Non-pigmented ciliary epithelial cell (primary cell): ENCODE data around the gene XYLB.
A peak's percentile ranks its signal among the peaks of the same experiment; 100 is the strongest.
"Not testable (repeated sequence)": the region's sequence is repeated elsewhere in the genome, so short reads cannot be mapped to it uniquely, and the experiment has no call there.

Experiments
- DNase-seq: peaks from one replicate; pipeline ENCODE4 v3.0.0-alpha.2; 2010; ENCODE audit warnings: low read depth

XYLB gene

DNA sequence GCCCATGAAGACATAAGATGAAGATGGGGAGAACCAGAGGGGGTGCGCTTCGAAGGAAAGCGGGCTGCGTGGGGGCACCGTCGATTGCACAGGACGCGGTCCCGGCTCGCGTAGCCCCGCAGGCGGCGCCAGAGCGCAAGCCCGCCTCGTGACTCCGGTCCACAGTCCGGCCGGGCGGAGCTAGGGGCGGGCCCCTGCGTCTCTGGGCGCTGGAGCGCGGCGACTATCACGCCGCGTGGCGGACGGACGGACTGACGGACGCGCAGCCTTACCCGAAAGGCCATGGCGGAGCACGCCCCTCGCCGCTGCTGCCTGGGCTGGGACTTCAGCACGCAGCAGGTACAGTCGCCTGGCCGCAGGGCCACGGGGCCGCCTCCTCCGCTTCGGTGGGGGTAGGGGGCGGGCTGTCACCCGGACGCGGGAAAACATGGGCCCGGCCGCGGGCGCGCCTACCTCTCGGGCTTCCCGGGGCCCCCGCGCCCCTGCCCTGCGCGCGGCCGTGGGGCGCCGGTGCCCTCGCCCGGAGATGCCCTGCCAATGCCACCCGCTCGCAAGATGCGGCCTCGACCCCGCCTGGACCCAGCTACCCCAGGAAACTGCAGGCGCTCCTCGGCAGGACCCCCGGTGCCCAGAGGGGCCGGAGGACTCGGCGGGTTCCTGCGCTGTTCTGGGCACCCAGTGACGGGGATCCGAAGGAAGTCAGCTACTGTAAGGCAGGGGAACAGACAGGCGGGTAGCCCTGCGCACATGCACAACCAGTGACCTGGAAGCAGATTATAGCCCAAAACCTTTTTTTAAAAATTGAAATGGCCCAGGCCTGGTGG is at the start of gene XYLB:
XYLB (plus strand) TSS at position 199 of the 824 bp plus-strand sequence; CDS start at position 283, 84 bp downstream.
- no peak for DNase-seq

DNA sequence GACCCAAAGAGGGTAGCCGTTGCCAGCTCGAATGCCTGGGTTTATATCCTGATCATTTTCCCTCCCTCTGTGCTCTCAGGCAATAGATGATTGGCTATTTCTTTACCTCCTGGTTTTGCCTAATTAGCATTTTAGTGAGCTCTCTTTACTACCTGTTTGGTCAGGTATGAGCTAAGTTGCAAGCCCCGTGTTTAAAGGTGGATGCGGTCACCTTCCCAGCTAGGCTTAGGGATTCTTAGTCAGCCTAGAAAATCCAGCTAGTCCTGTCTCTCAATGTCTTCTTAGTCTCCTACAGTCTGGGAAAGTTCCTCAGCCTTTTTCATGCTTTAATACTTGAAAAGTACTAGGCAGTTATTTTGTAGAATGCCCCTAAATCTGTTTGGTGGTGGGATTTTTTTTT is 49.5 kb upstream of the XYLB start:
- DNase-seq = not testable (repeated sequence)

DNA sequence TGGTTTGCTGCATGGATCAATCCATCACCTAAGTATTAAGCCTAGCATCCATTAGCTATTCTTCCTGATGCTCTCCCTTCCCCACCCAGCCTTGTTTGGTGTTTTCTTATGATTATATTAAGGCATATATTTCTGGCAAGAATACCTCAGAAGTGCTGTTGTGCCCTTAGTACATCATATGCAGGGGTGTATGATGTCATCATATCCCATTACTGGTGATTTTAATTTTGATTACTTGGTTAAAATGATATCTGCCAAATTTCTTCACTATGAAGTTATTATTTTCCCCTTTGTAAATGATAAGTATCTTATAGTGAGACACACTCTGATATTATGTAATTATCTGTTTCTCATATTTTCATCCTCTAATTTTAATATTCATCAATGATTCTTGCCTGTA is 49.0 kb upstream of the XYLB start:
- DNase-seq = no peak

DNA sequence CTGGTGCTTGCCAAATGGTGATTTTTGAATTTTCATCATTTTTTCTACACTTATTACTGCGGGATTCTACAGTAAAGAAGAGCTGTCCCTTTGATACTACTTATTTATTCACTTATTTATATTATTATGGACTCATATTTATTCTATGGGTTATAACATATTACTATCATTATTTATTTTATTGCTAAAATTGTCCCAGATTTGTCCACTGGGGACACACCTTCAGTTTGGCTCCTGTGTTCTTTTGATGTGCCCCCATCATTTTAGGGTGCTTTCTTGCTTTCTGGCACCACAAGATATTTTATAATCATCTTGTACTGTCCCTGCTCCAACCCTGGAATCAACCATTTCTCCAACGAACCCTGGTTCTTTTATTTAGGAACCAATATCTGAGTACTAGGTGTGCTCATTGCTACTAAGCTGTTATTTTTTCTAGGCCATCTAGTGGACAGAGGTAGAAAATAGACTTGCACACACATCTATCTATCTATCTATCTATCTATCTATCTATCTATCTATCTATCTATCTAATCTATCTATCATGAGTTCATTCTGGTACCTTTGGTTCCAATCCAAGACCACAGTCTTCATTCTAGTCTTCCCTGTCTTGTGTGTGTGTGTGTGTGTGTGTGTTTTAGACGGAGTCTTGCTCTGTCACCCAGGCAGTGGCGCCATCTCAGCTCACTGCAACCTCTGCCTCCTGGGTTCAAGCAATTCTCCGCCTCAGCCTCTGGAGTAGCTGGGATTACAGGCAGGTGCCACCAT is 48.5 kb upstream of the XYLB start:
- peak; percentile 3 for DNase-seq

DNA sequence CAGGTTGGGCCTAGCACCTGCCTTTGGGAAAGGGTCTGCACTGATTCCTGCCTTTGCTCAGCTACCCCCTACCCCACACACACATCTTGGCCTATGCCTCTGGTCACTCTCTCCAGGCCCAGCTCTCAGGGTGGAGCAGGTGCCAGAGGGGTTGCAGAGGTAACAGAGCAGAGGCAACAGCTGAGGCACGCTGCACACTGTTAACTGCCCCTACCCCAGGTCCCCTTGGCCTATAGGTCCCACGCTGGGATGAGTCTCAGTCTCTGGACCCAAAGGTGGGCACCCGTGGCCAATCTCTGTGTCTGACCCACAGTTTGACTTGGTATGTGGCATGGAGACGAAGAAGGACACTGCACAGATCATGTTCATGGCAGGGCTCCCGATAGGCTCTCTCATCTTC is 39.6 kb upstream of the XYLB start:
- no peak for DNase-seq

DNA sequence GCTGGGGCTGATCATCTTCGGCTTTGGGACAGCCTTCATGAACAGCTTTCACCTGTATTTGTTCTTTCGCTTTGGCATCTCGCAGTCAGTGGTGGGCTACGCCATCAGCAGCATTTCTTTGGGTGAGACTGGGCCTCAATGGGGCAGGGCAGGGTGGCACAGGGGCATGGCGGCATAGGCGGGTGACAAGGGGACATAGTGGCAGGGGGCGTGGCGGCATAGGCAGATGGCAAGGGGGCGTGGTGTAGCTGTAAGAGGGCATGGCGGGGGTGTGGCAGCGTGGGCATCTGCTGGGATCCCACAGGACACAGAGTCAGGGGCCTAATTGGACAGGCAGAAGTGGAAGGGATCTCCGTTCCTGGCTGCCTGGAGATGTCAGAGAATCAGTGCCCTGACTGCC is 39.0 kb upstream of the XYLB start:
- no peak for DNase-seq

DNA sequence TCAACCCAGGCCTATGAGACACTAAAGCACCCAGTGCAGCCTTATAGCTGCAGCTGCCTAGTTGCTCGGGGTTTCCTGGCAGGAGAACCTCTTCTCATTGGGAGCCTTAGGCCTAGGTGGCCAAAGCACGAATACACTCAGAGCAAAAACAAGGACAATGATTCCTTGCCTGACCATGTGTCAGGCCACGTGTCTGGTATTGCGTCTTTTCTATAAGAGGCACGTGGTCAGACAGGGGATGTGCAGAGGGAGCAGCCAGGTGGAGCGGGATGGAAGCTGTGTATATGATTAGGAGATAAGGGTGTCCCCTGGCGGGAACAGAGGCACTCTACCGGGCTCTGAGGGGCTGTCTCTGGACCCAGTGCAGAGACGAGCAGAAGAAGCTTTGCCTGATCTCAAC is 38.1 kb upstream of the XYLB start:
- no peak for DNase-seq

DNA sequence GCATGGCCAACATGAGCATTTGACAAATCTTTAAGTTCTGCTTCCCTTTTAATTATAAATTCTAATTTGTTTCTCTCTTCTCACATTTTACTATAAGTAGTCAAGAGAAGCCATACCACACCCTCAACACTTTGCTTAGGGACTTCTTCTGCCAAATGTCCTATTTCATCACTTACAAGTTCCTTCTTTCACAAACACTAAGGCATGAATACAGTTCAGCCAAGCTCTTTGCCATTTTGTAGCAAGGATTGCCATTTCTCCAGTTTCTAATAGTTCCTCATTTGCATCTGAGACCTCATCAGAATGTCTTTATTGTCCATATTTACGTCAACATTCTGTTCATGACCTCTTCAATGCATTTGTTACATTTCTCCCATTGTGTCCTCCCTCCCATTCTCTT is 35.1 kb upstream of the XYLB start:
- no peak for DNase-seq

DNA sequence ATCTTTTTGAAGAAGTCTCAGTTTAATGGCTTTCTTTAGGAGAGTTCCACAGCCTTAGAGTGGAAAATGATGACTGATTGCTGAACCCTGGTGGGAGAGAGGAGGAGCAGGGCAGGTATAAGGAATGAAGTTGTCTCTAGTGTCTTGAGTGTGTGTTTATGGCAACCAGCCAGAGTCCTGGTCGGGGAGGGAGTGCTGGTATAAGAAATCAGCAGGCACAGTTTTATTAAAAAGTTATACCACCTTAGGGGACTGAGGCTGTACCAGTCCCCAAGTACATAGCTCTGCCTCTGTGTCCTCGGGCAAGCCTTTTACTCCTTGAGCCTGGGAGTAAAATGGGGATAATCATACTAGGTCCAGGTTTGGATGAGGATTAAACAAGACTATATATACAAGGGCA is 34.6 kb upstream of the XYLB start:
- DNase-seq = no peak

DNA sequence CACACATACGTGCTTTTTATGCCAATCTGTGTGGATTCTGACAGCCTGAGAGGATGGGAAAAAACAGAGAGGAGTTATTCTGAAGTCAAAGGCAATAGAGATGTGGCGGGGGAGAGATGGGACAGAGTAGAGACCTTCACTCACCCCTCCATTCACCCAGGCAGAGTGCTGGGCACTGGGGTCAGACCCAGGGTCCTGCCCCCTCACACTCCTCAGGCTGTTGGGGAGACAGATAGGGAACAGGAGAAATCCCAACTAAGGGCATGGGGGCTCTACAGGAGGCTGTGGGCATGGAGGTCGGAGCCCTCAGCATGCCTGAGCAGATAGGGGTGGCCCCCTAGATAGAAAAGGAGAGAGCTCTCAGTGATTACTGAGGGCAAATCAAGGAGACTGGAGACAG is 34.2 kb upstream of the XYLB start:
- DNase-seq = no peak

DNA sequence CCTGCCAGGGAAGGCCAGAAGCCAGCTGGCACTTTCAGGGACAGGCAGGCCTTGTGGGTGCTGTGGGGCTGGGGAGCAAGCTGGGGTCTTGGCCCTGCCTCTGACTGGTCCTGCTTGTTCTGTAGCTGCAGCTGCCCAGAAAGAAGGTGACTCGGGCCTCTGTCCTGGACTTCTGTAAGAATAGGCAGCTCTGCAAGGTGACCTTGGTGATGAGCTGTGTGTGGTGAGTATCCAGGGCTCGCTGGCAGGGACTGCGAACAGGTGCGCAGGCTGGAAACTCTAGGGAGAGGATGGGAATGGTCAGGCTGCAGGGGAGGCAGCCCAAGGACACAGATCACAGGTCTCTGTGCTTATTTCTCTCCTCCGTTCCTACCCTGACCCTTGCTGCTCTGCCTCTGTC is 33.3 kb upstream of the XYLB start:
- no peak for DNase-seq

DNA sequence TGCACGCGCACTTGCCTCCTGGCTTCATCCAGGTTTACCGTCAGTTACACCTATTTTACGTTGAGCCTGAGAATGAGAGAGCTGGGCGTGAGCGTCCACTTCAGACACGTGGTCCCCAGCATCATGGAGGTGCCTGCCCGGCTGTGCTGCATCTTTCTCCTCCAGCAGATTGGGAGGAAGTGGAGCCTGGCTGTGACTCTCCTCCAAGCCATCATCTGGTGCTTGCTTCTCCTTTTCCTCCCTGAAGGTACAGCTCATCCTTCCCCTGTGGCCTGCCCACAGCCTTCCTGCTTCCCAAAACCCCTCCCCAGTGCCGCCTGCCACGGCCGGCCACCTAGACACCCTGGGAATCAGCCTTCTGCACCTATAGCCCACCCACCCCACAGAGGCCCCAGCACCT is 32.9 kb upstream of the XYLB start:
- no peak for DNase-seq

DNA sequence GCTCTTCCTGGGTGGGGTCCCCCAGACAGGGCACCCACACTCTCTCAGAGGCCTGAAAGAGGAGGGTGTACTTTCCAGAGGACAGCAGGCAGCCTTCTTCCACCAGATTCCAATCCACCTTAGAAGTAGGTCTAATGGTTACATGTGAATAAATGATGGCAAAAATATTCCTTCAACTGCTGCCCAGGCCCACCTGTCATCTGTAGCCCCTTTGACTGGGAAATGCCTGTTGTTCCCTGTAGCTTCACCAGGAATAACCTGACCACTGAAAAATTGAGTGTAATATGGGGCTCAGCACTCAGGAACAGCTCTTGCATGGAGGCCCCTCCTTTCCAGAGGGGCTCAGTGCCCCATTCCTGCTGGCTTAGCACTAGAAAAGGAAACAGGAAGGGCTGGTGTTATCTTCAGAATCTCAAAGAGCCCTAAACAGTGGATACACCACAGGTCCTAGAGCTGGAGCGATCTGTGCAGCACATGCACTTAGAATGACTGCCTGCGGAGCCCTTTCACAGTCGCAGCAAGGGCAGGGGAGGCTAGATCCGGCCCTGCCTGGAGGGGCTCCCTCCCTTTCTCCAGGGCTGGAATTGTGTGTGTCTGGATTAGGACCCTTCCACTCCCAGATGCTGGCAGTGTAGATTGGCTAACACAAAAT is 32.3 kb upstream of the XYLB start:
- DNase-seq = no peak

DNA sequence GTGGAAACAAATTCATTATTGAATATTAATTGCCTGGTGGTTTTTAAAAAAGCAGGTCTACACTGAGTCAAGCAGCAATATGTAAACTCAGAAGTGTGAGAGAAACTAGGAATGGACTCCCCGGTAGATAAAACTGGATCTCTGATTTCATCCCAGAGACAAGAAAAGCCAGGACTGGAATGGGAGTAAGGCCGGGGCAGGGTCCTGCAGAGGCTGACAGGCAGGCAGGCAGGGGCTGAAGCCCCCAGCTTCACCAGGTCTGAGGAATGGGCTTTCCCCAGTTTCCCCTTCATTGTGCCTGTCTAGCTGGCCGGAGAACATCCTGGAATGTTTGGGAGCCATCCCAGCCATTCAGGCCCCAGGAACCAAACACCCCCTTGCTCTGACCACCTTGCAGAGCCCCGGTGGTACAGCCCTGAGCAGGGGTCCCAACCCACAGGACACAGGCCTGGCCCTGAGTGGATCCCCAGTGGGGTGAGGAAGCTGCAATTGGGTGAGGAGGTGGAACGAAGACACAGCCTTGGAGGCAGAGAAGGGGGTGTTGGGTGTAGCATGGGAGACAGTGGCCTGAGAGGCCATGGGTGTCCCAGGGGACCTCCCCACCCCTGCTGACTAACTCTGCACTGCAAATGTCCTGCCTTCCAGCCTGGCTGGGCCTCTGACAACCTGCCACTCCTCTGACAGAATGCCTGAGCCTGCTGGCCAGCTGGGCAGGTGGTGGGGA is 31.7 kb upstream of the XYLB start:
- DNase-seq = no peak

DNA sequence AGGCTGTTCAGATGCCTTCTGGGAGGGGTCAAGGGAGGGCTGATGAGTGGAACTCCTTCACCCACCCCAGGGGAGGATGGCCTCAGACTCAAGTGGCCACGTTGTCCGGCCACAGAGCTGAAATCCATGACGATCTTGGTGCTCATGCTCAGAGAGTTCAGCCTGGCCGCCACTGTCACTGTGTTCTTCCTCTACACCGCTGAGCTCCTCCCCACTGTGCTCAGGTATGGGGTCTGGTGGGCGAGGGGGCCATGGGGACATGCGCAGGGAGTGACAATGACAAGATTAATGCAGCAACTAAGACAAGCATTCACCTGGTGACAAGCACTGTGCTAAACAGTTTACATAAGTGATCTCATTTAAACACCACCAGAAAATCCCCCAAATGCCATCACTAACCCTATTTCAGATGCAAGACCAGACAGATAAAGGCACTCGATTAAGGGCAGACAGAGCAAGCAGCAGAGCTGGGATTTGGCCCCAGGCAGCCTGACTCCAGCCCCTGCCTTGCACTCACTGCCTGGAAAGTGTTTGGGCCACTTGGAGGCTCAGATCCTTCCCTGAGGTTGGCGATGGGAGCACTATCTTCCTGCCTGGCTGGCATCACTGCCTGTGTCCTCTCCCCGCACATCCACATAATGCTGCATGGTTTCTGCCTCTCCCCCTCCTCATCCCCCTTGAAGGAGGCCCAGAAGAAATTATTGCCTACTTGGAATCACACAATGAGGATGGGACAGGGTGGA is 30.9 kb upstream of the XYLB start:
- no peak for DNase-seq

DNA sequence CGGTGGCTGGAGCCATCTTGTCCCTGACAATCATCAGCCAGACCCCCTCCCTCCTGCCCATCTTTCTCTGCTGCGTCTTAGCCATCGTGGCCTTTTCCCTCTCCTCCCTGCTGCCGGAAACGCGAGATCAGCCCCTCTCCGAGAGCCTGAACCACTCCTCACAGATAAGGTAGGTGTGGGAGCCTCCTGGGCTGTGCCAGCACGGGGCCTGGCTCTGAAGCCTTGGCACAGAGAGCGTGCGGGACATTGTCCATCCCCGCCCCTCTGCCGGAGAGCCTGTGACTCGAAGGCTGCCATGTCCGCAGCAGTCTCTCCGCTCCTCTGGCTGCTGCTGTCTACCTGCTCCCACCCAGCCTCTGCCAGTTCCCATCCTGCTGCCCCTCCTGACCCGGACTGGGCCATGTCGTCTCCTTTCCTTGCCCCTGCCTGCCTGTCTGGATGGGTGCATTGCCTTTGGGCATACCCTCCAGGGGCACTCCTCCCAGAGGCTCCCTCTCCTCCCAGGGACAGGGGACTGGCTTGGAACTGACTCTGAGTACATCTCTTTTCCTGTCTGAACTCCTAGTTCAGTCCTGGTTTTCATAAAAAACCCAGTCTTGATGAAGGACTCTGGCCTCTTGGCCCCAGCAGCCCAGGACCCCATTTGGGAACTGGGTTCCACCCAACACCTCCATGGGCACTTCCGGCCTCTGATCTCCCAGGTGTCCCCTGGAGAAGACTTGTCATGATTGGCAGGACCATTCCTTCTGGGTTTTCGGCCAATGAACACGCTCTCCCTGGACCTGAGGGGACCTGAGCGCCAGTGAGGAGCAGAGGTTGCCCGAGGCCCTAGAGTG is 30.0 kb upstream of the XYLB start:
- DNase-seq = no peak

DNA sequence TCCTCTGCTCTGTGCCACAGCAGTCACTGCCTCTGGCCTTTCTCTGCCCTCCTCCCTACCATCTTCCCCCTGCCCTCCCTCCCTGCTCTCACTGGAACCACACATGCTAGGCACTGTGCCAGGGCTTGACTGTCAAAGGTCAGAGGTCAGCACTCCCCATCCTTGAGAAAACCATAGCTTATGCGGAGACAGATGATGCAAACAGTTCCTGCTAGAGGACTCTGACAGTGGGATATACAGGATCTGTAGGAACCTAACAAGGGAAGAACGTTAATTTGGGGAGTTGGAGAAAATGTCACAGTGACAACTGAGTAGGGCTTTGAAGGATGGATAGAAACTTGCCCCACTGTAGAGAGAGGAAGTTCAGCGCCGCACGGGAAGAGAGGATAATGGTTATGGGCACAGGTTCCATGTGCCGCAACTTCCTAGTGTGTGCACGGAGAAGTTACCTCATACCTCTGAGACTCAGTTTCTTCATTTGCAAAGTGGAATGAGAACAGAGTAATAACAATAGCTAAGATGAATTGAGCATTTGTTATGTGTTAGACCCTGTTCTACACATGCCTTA is 29.3 kb upstream of the XYLB start:
- DNase-seq = no peak

DNA sequence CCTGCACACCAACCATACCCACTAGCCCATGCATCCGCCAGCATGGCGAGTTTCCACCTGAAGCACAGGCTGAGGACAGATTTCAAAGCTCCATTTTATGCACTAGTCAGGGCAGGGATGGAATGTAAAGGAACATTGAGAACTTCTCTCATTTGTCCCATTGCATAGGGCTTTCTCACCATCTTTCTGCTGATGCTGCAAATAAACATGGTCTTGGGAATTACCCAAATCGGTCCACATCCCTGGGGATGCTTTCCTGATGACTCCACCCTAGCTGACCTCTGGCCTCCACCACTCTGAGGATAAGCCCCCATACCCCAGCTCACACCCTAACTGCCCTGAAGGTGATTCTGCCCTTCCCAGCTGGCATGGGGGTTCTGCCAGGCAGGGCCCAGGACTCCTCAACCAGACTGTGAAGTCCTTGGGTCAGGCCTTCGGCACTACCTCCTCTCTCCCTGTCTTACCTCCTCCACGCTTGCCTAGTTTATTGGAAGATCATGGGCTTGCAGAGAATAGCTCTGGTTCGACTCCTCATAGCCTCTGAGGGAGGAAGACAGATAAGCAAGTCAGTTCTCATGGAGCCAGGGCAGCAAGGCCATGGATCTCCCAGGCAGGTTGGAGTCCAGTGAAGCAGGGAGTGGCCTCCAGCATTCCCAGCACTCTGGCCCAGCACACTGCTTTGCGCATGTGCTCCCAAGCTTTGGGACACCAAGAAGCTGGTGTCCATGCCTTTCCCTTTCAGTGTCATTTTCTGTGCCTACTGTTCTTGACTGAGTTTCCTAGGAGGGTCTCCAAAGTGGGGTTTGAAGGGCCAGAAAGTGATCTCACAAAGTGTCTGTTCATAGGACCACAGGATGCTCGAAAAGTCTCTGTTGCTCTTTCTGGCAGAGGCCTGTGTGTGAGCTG is 27.6 kb upstream of the XYLB start:
- DNase-seq = no peak

DNA sequence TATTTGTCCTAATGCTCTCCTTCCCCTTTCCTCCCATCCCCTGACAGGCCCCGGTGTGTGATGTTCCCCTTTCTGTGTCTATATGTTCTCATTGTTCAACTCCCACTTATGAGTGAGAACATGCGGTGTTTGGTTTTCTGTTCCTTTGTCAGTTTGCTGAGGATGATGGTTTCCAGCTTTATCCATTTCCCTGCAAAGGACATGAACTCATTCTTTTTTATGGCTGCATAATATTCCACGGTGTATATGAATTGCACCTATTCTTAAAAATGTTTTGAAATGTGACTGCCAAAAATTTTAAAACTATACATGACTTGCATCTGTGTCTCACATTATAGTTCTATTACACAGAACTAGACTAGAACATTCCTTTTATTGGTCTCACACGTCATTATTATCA is 25.9 kb upstream of the XYLB start:
- not testable (repeated sequence) for DNase-seq
